HCT116 (cell line): ENCODE results near the gene CASZ1. TPM values are rescaled to one million over a fixed set of nuclear protein-coding genes. Genes with fewer than 3 reads are reported as not detected.

Experiments
- ATAC-seq: fragments of 200-7000 bp; cut with Tn5 transposase; 2 replicates; pipeline ENCODE4 v1.9.1; 2020; ENCODE audit warnings: mild to moderate bottlenecking, moderate library complexity
- BruUV-seq: library from RNA; stranded (reverse); fragments of 400-500 nt; replicated peaks from 2 replicates; lab custom pipeline; 2021; lab: Mats Ljungman, UMichigan
- CTCF ChIA-PET: fragments of 300-600 bp; sonication (Branson Sonifier 250); formaldehyde crosslinking; loops from one replicate; lab custom pipeline; 2021; ENCODE audit warnings: antibody characterized with exemption; lab: Charles Lee
- POLR2A ChIA-PET: fragments of 300-600, 350-600 bp; sonication (Branson Sonifier 250); formaldehyde crosslinking; loops from one replicate; lab custom pipeline; 2021; ENCODE audit warnings: antibody characterized with exemption; lab: Charles Lee
- RAD21 ChIA-PET, 2 experiments: fragments of 300-600 bp; sonication (Branson Sonifier 250); formaldehyde crosslinking; loops; one replicate each; lab custom pipeline; 2023; ENCODE audit warnings: low total read pairs in 2 of 2; ENCODE audit not compliant: uncharacterized antibody in 2 of 2, unreplicated experiment in 2 of 2, low non-redundant PET in 1 of 2; lab: Charles Lee
- DNase-seq: peaks from one replicate; pipeline ENCODE4 v3.0.0-alpha.2; 2010; ENCODE audit warnings: low read depth, low spot score
- H2AFZ ChIP-seq: fragments of 200-600 bp; shearing (Covaris generic), sonication (generic); 2 replicates; pipeline ENCODE4 v1.6.1; 2017; ENCODE audit warnings: low read depth, mixed run types, mixed read lengths, antibody characterized with exemption, low read length; ENCODE audit not compliant: poor library complexity, severe bottlenecking
- H3K27ac ChIP-seq: 2 replicates; pipeline ENCODE4 v1.5.1; 2012; ENCODE audit warnings: low read depth, low read length
- H3K27me3 ChIP-seq: fragments of 200-600 bp; sonication (generic); 2 replicates; pipeline ENCODE4 v1.6.1; 2016; ENCODE audit warnings: mixed run types, low read length, mixed read lengths; ENCODE audit not compliant: insufficient read depth
- H3K36me3 ChIP-seq, 2 experiments: fragments of 200-500 bp in 1 of 2; fragments of 200-600 bp in 1 of 2; sonication (Bioruptor generic) in 1 of 2; sonication (generic) in 1 of 2; 2 replicates each; pipeline versions ENCODE4 v1.5.1 to v1.6.1; 2014 to 2016; ENCODE audit warnings: low read length in 2 of 2, inconsistent platforms in 1 of 2, mixed read lengths in 1 of 2, mixed run types in 1 of 2; ENCODE audit not compliant: insufficient read depth in 2 of 2, control insufficient read depth in 1 of 2
- H3K4me1 ChIP-seq, 2 experiments: fragments of 200-600 bp in 1 of 2; sonication (generic) in 1 of 2; 2 replicates each; pipeline versions ENCODE4 v1.5.1 to v1.6.1; 2012 to 2017; ENCODE audit warnings: low read length in 2 of 2, inconsistent platforms in 1 of 2, mild to moderate bottlenecking in 1 of 2, mixed read lengths in 1 of 2, mixed run types in 1 of 2, moderate library complexity in 1 of 2; ENCODE audit not compliant: insufficient read depth in 2 of 2, control insufficient read depth in 1 of 2
- H3K4me2 ChIP-seq: fragments of 200-600 bp; sonication (generic); 2 replicates; pipeline ENCODE4 v1.6.1; 2017; ENCODE audit warnings: mixed run types, low read length, mixed read lengths
- H3K4me3 ChIP-seq, 2 experiments: fragments of 200-600 bp in 1 of 2; sonication (generic) in 1 of 2; replicated peaks in 1 of 2; 2 replicates each; pipeline ENCODE4 v1.5.1; 2011 to 2016; ENCODE audit warnings: low read length in 2 of 2, control low read depth in 1 of 2, low read depth in 1 of 2, mild to moderate bottlenecking in 1 of 2, mixed read lengths in 1 of 2, mixed run types in 1 of 2
- H3K79me2 ChIP-seq: fragments of 200-600 bp; sonication (generic); 2 replicates; pipeline ENCODE4 v1.6.1; 2017; ENCODE audit warnings: mild to moderate bottlenecking, mixed run types, low read length, moderate library complexity, mixed read lengths; ENCODE audit not compliant: insufficient read depth
- H3K9ac ChIP-seq: fragments of 200-600 bp; sonication (generic); 2 replicates; pipeline ENCODE4 v1.6.1; 2016; ENCODE audit warnings: low read length, mixed read lengths
- H3K9me2 ChIP-seq: fragments of 200-600 bp; sonication (generic), shearing (Covaris generic); 2 replicates; pipeline ENCODE4 v1.6.1; 2017; ENCODE audit warnings: mixed run types, mild to moderate bottlenecking, moderate library complexity; ENCODE audit not compliant: insufficient read depth
- H3K9me3 ChIP-seq, 2 experiments: fragments of 200-500 bp in 1 of 2; fragments of 200-600 bp in 1 of 2; sonication (Bioruptor generic) in 1 of 2; sonication (generic) in 1 of 2; 2 replicates each; pipeline ENCODE4 v1.6.1; 2014 to 2017; ENCODE audit warnings: low read length in 2 of 2, mixed read lengths in 2 of 2, inconsistent platforms in 1 of 2, low read depth in 1 of 2, mild to moderate bottlenecking in 1 of 2, mixed run types in 1 of 2, moderate library complexity in 1 of 2; ENCODE audit not compliant: control insufficient read depth in 1 of 2, insufficient read depth in 1 of 2
- H4K20me1 ChIP-seq: fragments of 200-600 bp; sonication (generic), shearing (Covaris generic); 2 replicates; pipeline ENCODE4 v1.6.1; 2017; ENCODE audit warnings: mixed run types, mild to moderate bottlenecking, moderate library complexity; ENCODE audit not compliant: insufficient read depth
- ATF3 ChIP-seq: IDR thresholded peaks from 2 replicates; pipeline ENCODE4 v1.6.1; 2012
- CBX3 ChIP-seq: IDR thresholded peaks from 2 replicates; pipeline ENCODE4 v1.6.1; 2012; ENCODE audit warnings: low read depth
- CEBPB ChIP-seq: IDR thresholded peaks from 2 replicates; pipeline ENCODE4 v1.6.1; 2012; ENCODE audit warnings: low read depth
- CTCF ChIP-seq, 3 experiments: fragments of 200-600 bp in 1 of 3; sonication (generic) in 1 of 3; IDR thresholded peaks in 2 of 3; conservative IDR thresholded peaks in 1 of 3; 2 replicates each; pipeline ENCODE4 v1.5.1; 2012 to 2017; ENCODE audit warnings: low read depth in 2 of 3, low read length in 2 of 3, antibody characterized with exemption in 1 of 3, borderline replicate concordance in 1 of 3, control low read depth in 1 of 3, mild to moderate bottlenecking in 1 of 3, mixed read lengths in 1 of 3, mixed run types in 1 of 3, moderate library complexity in 1 of 3; ENCODE audit not compliant: insufficient read depth in 1 of 3
- EGR1 ChIP-seq: IDR thresholded peaks from 2 replicates; pipeline ENCODE4 v1.6.1; 2012; ENCODE audit warnings: low read depth
- ELF1 ChIP-seq: IDR thresholded peaks from 2 replicates; pipeline ENCODE4 v1.6.1; 2012; ENCODE audit warnings: low read depth, borderline replicate concordance
- EZH2 ChIP-seq: fragments of 200-600 bp; sonication (generic); IDR thresholded peaks from 2 replicates; pipeline ENCODE4 v1.6.1; 2017; ENCODE audit warnings: antibody characterized with exemption, mixed run types
- EZH2phosphoT487 ChIP-seq: fragments of 200-600 bp; IDR thresholded peaks from 2 replicates; pipeline ENCODE4 v1.6.1; 2018; ENCODE audit warnings: antibody characterized with exemption, borderline replicate concordance
- FOSL1 ChIP-seq: IDR thresholded peaks from 2 replicates; pipeline ENCODE4 v1.6.1; 2012; ENCODE audit warnings: low read depth
- JUND ChIP-seq: IDR thresholded peaks from 2 replicates; pipeline ENCODE4 v1.6.1; 2012
- MAX ChIP-seq: IDR thresholded peaks from 2 replicates; pipeline ENCODE4 v1.6.1; 2012
- POLR2A ChIP-seq: IDR thresholded peaks from 2 replicates; pipeline ENCODE4 v1.7.0; 2011; ENCODE audit warnings: borderline replicate concordance; ENCODE audit not compliant: insufficient read depth, insufficient read length; ENCODE audit errors: extremely low read depth
- POLR2AphosphoS5 ChIP-seq: IDR thresholded peaks from 2 replicates; pipeline ENCODE4 v1.6.1; 2011; ENCODE audit warnings: mild to moderate bottlenecking, low read depth, low read length, moderate library complexity
- RAD21 ChIP-seq: IDR thresholded peaks from 2 replicates; pipeline ENCODE4 v1.6.1; 2012; ENCODE audit warnings: low read depth, mild to moderate bottlenecking
- REST ChIP-seq: IDR thresholded peaks from 2 replicates; pipeline ENCODE4 v1.6.1; 2012; ENCODE audit warnings: low read depth
- SIN3A ChIP-seq: IDR thresholded peaks from 2 replicates; pipeline ENCODE4 v1.6.1; 2012; ENCODE audit warnings: low read depth
- SP1 ChIP-seq: IDR thresholded peaks from 2 replicates; pipeline ENCODE4 v1.6.1; 2012; ENCODE audit warnings: low read depth
- TCF7L2 ChIP-seq: IDR thresholded peaks from 2 replicates; pipeline ENCODE4 v1.7.0; 2011; ENCODE audit warnings: borderline replicate concordance, inconsistent platforms; ENCODE audit not compliant: insufficient read depth, insufficient read length; ENCODE audit errors: extremely low read depth
- YY1 ChIP-seq: IDR thresholded peaks from 2 replicates; pipeline ENCODE4 v1.6.1; 2011; ENCODE audit warnings: low read length, low read depth, moderate library complexity, mild to moderate bottlenecking; ENCODE audit not compliant: insufficient replicate concordance; ENCODE audit errors: extremely low read depth
- ZFX ChIP-seq: fragments of 450-650 bp; IDR thresholded peaks from 2 replicates; pipeline ENCODE4 v1.6.1; 2017
- intact Hi-C: fragments of 100-400 bp; cut with micrococcal nuclease; formaldehyde crosslinking; loops from 2 replicates; pipeline ENCODE4 v1.10.0; 2022
- total RNA-seq: library from RNA; stranded (reverse); gene quantifications from one replicate; pipeline ENCODE4 v1.2.1, GENCODE V29; 2021; ENCODE audit not compliant: unreplicated experiment

The CASZ1 gene
- total RNA-seq, 1 experiment from 2014 or later = 7.7 TPM

GRCh38 chr1:10651389-10651766 is 145.1 kb downstream of the CASZ1 start:
- DNase-seq (no peak), ATAC-seq (peak; percentile 61)
- Histone ChIP-seq H3K9me3 (no peaks in the 10 kb centered on the region), H3K4me2 (0 out of 2 replicates have a peak overlapping the region, but pooled peaks have one; percentile 21), H3K4me1 (peaks cover 0 to 10% of the 10 kb centered on the region in 2 experiments; a peak in 1 of 4 replicates), H4K20me1 (no peaks in the 10 kb centered on the region), H3K79me2 (no peaks in the 10 kb centered on the region), H3K27me3 (no peaks in the 10 kb centered on the region), H2AFZ (no peak overlapping the region), H3K27ac (no peak overlapping the region), H3K36me3 (no peaks in the 10 kb centered on the region), H3K4me3 (no peak overlapping the region), H3K9ac (no peak overlapping the region), H3K9me2 (no peaks in the 10 kb centered on the region)
- TF ChIP-seq RAD21 (no peak), JUND (no peak), EGR1 (no peak), CBX3 (no peak), TCF7L2 (no peak), FOSL1 (no peak), ELF1 (no peak), CTCF (IDR thresholded peaks at IDR 0.05 in 2 of 3, conservative IDR thresholded peaks at IDR 0.05 in 1 of 3; ENCODE audit: borderline replicate concordance in 1 of 3, insufficient read depth in 1 of 3, low read depth in 2 of 3, low read length in 2 of 3) (no peak), REST (no peak), ZFX (no peak), EZH2 (no peak), ATF3 (no peak), SIN3A (no peak), POLR2A (no peak), SP1 (no peak), EZH2phosphoT487 (no peak), POLR2AphosphoS5 (no peak), CEBPB (no peak), MAX (no peak), YY1 (no peak)
- ChIA-PET POLR2A (no interaction called here), CTCF (no interaction called here), RAD21 (no interaction called here)
- intact Hi-C loops = no loop called here
- no TSS peak for BruUV-seq
